IPS-NIHi7 (cell line): ENCODE results near the gene ADAM11.
A peak's percentile ranks its signal among the peaks of the same experiment; 100 is the strongest.
"Not testable (repeated sequence)": the region's sequence is repeated elsewhere in the genome, so short reads cannot be mapped to it uniquely, and the experiment has no call there.

Source experiments
- DNase-seq: peaks from one replicate; pipeline ENCODE4 v3.0.0; 2012; ENCODE audit warnings: mixed read lengths; ENCODE audit errors: extremely low spot score

ADAM11 gene

GRCh38 chr17:44758414-44759085, at the start of gene ADAM11:
ADAM11 (plus strand) TSS chr17:44758988; CDS start chr17:44759200, 212 bp downstream.
- DNase-seq, result peak; percentile 63

- no peak for DNase-seq
These were observed 39.3 kb upstream of the ADAM11 start for GRCh38 chr17:44719444-44719843.

- no peak for DNase-seq
These were observed 36.5 kb upstream of the ADAM11 start for GRCh38 chr17:44722254-44722653.

GRCh38 chr17:44726121-44726520, 32.7 kb upstream of the ADAM11 start:
- not testable (repeated sequence) for DNase-seq

GRCh38 chr17:44733753-44734152, 25.0 kb upstream of the ADAM11 start:
- DNase-seq, result peak; percentile 79

GRCh38 chr17:44734272-44734671, 24.5 kb upstream of the ADAM11 start:
- no peak for DNase-seq

GRCh38 chr17:44736551-44737240, 22.1 kb upstream of the ADAM11 start:
- DNase-seq, result no peak

- DNase-seq, result no peak
These were observed 20.4 kb upstream of the ADAM11 start for GRCh38 chr17:44738214-44738906.

GRCh38 chr17:44741316-44741715, 17.5 kb upstream of the ADAM11 start:
- no peak for DNase-seq

GRCh38 chr17:44745301-44745700, 13.5 kb upstream of the ADAM11 start:
- no peak for DNase-seq

GRCh38 chr17:44745738-44746137, 13.1 kb upstream of the ADAM11 start:
- DNase-seq, result not testable (repeated sequence)

GRCh38 chr17:44747566-44747965, 11.2 kb upstream of the ADAM11 start:
- no peak for DNase-seq

- no peak for DNase-seq
These were observed 9.5 kb upstream of the ADAM11 start for GRCh38 chr17:44749076-44749979.

GRCh38 chr17:44749980-44750318, 8.8 kb upstream of the ADAM11 start:
- no peak for DNase-seq

- DNase-seq, result no peak
These were observed 7.5 kb upstream of the ADAM11 start for GRCh38 chr17:44751331-44751730.

GRCh38 chr17:44751806-44752205, 7.0 kb upstream of the ADAM11 start:
- DNase-seq, result no peak

- no peak for DNase-seq
These were observed 5.6 kb upstream of the ADAM11 start for GRCh38 chr17:44752953-44753861.

GRCh38 chr17:44754276-44754675, 4.5 kb upstream of the ADAM11 start:
- no peak for DNase-seq

GRCh38 chr17:44755180-44755579, 3.6 kb upstream of the ADAM11 start:
- DNase-seq, result not testable (repeated sequence)

GRCh38 chr17:44757045-44757917, 1.5 kb upstream of the ADAM11 start:
- DNase-seq, result no peak
